RKO (cell line): ENCODE measurements around the gene ADCK2.
A peak's percentile ranks its signal among the peaks of the same experiment; 100 is the strongest.
"Not testable (repeated sequence)": the region's sequence is repeated elsewhere in the genome, so short reads cannot be mapped to it uniquely, and the experiment has no call there.

Source experiments
- DNase-seq: peaks from one replicate; pipeline ENCODE4 v3.0.0-alpha.2; 2016; ENCODE audit warnings: low spot score

The ADCK2 gene

DNA sequence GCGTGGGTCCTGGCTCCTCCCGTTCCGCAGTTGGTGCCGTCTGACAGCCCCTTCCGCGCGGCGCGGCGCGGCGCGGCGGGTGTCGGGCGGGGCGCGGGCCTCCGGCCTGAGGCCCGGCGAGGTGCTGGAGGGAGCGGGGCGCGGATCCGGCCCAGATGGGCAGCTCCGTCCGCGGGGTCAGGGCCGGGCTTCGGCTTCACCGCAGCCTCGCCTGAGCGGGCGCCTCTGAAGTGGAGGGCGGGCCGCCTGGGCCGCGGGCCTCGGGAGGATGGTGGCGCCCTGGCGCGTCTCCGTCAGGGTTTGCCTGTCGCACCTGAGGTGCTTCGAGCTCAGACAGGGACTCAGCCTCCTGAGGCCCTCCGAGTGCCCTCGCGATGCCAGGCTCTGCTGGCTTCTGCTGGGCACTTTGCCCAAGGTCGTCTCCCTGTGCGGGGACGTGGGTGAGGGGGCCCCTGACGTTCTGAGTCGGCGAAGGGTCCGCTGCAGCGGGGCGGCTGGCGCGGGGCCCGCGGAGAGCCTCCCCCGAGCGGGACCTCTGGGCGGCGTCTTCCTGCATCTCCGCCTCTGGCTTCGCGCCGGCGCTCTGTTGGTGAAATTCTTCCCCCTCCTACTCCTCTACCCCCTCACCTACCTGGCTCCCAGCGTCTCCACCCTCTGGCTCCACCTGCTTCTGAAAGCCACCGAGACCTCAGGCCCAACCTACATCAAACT is 473 bp downstream of the ADCK2 start:
- DNase-seq = peak; percentile 51

DNA sequence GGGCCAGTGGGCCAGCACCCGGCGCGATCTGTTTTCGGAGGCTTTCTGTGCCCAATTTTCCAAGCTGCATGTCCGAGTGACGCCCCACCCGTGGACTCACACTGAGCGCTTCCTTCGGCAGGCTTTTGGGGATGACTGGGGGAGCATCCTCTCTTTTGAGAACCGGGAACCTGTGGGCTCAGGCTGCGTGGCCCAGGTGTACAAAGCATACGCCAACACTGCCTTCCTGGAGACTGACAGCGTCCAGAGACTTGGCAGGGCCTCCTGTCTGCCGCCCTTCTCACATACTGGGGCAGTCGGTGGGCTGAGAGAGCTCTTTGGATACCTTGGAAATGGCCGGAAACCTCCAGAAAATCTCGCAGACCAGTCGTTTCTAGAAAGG is 1.0 kb downstream of the ADCK2 start:
- DNase-seq = no peak

GRCh38 chr7:140674356-140674800 is 1.6 kb downstream of the ADCK2 start:
- no peak for DNase-seq

DNA sequence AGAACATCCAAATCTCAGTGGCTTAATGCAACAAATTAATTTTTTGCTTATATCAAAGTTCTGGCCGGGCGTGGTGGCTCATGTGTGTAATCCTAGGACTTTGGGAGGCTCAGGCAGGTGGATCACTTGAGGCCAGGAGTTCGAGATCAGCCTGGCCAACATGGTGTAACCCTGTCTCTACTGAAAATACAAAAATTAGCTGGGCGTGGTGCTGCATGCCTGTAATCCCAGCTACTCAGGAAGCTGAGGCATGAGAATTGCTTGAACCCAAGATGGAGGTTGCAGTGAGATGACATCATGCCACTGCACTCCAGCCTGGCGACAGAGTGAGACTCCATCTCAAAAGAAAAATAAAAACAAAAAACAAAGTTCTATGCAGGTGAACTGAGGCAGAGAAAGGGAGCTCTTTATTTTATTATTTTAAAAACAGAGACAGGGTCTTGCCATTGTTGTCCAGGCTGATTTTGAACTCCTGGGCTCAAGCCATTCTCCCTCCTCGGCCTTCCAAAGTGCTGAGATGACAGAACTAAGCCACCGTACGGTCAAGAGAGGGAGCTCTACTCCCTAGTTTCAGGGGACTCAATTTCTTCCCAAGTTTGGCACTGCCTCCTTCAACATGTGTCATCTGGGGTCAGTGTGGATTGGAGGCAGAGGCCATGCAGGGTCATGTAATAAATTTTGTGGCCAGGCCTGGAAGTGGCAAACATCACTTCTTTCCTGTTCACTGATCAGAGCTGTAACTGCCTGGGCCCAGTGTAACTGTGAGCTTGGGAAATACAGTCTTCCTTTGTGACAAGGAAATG is 2.4 kb downstream of the ADCK2 start:
- DNase-seq = peak; percentile 90

GRCh38 chr7:140675726-140676125 is 3.0 kb downstream of the ADCK2 start:
- no peak for DNase-seq

DNA sequence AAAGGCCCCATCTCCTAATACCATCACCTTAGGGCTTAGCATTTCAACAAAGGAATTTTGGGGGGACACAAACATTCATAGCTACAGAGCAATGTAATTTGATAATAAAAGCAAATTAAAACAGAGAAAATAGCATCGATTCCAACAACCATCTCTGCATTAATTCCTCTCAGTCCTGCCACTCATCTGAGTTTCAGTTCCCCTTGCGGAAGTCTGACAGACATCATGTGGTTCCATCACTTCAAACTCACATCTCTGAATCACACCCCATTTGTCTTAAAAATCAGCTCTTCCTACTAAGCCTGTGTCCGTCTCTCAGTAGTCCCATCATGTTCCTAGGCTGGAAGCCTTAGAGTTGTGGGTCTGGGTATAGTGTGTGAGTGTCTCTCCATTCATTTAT is 3.6 kb downstream of the ADCK2 start:
- DNase-seq = no peak

DNA sequence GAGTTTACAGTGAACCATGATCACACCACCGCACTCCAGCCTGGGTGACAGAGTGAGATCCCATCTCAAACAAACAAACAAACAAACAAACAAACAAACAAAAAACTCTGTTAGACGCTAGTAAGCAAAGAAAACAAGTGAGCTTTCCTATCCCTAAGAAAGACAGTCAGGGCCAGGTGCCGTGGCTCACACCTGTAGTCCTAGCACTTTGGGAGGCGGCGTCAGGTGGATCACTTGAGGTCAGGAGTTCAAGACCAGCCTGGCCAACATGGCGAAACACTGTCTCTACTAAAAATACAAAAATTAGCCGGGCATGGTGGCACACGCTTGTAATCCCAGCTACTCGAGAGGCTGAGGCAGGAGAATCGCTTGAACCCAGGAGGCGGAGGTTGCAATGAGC is 4.2 kb downstream of the ADCK2 start:
- not testable (repeated sequence) for DNase-seq

- no peak for DNase-seq
Measured at GRCh38 chr7:140677496-140677895, 4.8 kb downstream of the ADCK2 start.

DNA sequence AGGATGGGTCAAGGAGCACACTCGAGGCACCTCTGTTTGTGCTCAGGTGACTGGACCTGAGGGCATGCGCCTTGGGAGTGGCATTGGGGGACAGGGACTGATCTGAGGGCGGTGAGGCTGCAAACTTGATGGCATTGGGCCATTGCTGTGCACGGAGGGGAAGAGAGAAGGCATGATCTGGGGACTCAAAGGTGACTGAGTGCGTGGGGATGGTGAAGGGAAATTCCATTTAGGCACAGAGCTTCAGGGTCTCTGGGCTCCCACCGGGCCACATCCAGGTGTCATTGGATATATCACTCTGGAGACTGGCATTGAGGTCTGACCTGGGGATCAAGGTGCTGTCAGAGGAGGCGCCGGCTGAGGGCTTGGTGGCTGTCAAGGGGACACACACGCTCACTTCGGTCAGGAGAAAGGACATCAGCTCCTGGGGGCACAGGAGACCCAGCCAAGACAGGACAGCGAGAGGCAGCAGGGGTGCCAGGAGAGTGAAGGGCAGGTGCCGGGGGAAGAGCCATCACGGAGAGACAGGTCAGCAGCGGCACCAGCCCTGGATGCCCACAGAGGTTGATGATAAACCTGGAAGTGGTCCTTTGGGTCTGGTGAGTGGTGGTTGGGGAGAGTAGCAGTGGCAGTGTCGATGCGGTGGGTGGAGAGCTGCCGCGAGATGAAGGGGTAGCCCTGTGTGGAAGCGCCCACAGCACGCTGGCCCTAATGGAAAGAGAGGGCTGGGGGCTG is 5.5 kb downstream of the ADCK2 start:
- DNase-seq = no peak

DNA sequence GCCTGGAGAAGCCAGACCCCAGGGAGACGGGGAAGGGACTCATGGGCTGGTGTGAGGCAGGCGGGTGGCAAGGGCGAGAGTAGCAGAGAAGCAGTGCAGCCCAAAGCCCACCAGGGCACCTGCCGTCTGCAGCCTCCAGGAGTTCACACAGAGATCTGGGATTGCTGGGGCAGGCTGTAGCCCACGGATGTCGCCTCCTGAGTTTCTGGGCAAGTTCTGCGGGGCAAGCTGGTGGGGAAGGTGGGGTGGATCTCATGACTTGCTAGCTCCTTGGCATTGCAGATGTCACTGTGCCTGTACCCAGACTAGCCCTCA is 6.0 kb downstream of the ADCK2 start:
- DNase-seq = no peak

DNA sequence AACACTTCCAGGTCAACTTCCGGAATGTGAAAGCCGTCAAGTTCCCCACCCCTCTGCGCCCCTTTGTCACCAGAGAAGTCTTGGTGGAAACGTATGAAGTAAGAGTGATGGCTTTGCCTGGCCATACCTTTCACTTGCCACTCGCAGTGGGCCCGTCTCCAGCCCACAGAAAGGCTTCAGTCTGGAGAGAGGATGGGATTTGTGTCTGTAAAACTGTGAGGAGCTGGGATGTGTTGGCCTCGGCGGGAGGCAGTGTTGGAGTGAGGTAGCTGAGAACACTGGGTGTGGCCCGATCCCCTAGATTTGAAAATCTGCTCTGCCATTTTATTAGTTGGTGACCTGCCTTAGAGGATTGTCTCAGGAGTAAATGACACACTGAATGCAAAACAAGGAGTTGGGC is 6.4 kb downstream of the ADCK2 start:
- DNase-seq = no peak

DNA sequence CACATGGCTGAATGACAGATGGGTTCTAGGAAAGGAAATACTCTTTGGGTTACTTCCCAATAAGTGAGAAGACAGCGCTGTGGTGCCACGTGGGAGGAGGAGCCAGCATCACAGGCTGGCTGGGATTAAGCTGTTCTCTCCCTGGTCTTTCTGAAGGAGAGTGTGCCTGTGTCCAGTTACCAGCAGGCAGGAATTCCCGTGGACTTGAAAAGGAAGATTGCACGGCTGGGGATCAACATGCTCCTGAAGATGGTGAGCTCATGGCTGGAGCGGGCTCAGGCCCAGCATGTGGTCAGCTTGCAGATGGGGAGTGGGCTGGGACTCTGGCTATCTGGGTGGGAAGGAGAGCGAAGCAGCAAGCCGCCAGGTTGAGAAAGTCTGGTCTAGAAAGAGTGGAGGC is 8.1 kb downstream of the ADCK2 start:
- DNase-seq = no peak

- no peak for DNase-seq
Measured at GRCh38 chr7:140681766-140682165, 9.0 kb downstream of the ADCK2 start.

DNA sequence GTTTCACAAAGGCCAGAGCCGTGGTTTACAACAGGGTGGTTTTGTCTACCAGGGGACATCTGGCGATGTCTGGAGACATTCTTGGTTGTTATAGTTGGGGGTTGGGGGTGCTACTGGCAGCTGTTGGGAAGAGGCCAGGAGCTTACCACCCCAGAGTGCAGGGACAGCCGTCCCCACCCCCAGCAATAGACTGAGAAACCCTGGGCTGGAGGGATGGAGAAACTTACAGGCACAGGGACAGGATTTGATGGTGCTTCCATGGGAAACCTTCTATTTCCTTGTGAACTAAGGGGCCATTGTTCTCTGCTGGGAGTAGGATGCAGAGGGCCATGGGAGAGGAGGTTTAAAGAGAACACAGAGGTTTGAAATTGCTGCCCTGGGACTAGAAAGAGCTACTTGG is 10.9 kb downstream of the ADCK2 start:
- no peak for DNase-seq

DNA sequence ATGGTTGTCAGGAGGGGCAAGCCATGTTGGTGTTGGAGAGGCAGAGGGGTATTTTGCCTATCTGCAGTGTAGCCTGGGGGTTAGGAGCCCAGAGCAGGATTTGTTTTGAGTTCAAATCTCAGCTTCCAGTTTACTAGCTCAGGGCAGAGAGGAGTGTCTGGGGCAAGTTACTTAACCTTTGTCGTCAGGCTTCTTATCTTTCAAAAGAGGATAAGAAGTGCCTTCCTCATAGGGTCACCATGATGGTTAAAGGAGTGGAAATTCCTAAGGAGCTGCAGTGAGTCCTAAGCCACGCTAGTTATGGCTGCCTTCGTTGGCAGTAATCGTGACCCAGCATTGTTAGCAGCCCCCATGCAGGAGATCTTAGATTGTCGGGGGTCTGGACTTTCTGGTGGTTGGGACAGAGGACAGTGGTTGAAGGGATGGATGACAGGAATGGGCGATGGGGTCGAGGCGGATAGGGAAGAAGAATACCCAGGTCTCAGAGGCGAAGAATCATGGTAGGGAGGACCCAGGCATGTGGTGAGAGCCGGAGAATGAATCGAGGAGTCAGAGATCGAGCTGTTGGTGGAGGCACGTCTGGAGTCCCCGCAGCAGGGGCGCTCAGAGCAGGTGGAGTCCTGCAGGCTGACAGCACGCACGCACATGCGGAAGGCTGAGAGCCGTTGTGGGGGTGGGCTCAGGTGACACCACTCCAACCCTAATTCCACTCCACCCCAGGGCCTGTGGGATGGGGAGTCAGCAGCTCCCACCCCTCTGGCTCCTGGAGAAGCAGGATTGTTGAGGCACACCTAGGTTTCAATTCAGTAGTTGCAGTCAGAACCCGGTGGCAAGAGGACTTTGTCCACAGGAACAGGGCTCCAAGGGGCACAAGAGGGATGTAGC is 11.6 kb downstream of the ADCK2 start:
- DNase-seq = no peak

DNA sequence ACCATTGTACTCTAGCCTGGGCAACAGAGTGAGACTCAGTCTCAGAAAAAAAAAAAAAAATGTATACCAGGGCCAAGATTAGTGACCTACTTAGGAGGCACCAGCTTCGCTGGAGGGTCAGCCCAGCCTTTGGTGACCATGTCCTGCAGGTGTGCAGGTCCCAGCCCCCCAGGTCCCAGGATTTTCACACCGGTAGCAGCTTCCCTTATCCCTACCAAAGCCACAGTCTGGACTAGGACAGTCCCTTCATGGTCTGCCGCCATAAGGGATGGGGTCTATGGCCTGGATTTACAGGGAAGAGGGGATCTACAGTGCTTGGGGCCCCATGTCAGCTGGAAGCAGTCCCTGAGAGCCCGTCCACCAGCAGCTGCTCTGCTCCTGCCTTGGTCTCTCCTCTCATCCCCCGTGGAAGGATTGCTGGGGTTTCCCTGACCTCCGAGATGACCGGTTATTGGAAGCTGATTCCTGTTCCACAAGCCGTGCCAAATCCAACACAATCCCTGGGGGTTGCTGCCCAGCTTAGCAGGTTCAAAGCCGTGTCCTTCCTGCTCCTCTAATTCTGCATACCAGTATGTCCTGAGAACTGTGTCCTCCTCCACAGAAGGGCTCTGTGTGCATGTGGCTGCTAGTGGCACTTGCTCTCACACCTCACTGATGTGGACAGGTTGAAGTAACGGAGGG is 12.8 kb downstream of the ADCK2 start:
- no peak for DNase-seq

DNA sequence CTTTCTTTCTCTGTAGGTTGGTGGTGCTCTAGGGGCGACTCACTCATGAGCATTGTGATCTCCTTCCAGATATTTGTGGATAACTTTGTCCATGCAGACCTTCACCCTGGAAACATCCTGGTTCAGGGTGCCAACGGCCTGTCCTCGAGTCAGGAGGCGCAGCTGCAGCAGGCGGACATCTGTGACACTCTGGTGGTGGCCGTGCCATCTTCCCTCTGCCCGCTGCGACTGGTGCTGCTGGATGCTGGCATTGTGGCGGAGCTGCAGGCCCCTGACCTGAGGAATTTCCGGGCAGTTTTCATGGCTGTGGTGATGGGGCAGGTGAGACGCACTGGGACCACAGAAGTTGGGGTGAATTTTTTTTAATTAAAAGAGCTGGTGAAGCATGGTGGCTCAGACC is 14.2 kb downstream of the ADCK2 start:
- no peak for DNase-seq

DNA sequence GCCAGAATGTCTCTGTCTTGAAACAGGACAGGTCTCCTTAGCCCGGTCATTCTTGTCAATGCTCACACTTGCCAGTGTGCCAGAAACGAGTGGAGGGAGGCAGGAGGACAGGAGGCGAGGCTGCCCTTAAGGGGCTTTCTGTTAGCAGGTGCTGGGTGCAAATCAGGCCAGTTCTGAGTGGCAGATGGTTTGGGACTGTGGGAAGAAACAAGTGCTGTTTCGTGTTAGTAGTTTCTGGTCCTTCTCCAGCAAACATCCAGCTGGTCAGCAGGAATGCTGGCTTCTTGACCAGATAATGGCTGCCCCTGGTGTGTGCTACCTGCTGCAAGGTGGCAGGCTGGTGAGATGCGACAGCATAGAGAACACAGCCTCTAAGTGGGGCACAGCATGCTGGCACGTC is 15.6 kb downstream of the ADCK2 start:
- no peak for DNase-seq

GRCh38 chr7:140689199-140690152 is 16.7 kb downstream of the ADCK2 start:
- DNase-seq = no peak

DNA sequence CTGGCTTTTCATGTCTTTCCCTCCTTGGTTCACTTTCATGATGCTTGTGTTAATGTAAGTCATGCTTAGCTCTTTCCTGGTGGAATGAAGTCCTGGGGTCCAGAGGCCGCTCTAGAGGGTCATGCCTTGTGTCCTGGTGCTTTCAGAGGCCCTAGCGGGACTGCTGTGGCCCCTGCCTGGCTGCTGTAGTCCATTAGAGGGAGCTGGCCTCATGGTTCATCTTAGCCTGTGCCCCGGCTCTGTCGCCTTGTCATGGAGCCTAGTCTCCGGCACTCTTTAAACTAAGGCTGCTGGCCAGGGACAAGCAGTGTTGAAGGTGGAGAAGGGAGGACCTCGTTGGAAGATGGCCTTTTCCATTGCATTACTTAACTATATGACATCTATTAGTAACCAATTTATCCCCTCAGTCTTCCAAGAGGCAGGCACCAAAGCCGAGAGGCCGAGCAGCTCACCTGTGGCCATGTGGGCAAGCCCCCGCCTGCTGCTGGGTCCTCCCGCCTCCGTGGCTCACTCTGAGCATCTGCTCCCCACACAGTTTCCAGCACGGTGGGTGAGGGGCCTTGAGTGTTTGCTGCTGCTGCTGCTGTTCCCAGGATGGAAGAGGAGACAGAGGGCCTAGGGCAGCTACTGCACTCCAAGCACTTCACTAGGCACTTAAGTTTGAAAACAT is 18.8 kb downstream of the ADCK2 start:
- DNase-seq = no peak
